C4-2B (cell line): Measurements from ENCODE around the gene DAZAP1.

Source experiments
- H3K27ac ChIP-seq: fragments of 450-650 bp; 2 replicates; pipeline ENCODE4 v1.5.1; 2017
- CTCF ChIP-seq: fragments of 450-650 bp; conservative IDR thresholded peaks from 2 replicates; pipeline ENCODE4 v1.5.1; 2017; ENCODE audit warnings: mild to moderate bottlenecking
- ZFX ChIP-seq: fragments of 450-650 bp; IDR thresholded peaks from 2 replicates; pipeline ENCODE4 v1.6.1; 2017

The DAZAP1 gene

GRCh38 chr19:1459479-1459878 lies 52.1 kb downstream of the DAZAP1 start:
- TF ChIP-seq CTCF, result no peak
- no peak for TF ChIP-seq ZFX

DNA sequence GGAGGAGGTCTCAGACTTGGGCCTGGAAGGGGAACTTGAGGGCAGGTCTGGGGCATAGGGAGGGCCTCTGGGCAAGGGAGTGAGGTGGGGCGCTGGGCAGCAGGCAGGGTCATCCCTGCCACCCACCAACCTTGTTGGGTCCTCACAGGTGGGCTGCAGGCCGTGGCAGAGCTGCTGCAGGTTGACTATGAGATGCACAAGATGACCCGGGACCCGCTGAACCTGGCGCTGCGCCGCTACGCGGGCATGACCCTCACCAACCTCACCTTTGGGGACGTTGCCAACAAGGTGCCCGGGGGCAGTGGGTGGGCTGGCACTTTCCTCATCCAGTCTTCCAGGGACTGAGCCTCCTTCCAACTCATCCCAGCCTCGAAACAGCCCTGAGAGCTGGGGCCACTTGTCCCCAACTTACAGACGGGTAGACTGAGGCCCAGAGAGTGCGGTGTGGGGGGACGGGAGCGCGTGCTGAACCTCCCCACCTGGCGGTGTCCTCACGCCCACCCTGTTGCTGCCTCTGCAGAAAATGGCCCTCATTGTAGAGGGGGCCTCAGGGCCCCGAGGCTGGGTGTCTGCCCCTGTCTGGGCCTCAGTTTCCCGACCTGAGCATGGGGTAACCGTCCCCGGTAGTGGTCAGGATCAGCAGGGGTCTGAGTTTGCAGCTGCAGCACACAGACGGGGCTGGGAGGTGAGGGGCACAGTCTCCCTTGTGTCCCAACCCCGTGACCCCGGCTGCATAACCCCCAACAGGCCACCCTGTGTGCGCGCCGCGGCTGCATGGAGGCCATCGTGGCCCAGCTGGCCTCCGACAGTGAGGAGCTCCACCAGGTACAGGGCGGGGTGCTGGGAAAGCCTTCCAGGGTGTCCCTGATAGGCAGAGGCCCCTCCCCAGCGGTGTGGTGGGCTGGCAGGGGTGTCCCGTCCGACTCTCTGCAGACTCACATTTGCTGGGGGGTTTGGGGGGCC lies 52.9 kb downstream of the DAZAP1 start:
- TF ChIP-seq ZFX, result no peak
- TF ChIP-seq CTCF, result no peak
- no peak overlapping the region for H3K27ac ChIP-seq

More at GRCh38 chr19:1459479-1459878, 52.1 kb downstream of the DAZAP1 start:
- H3K27ac ChIP-seq, result no peak overlapping the region

GRCh38 chr19:1461862-1462261 lies 54.5 kb downstream of the DAZAP1 start:
- TF ChIP-seq CTCF (no peak), ZFX (no peak)
- H3K27ac ChIP-seq, result no peak overlapping the region

GRCh38 chr19:1465191-1466016 lies 58.0 kb downstream of the DAZAP1 start:
- TF ChIP-seq ZFX, result no peak
- TF ChIP-seq CTCF, result no peak
- H3K27ac ChIP-seq, result no peak overlapping the region

- TF ChIP-seq ZFX (no peak), CTCF (no peak; the same call in 1 of the 2 replicates)
Observed at GRCh38 chr19:1466018-1466460, 58.7 kb downstream of the DAZAP1 start.

GRCh38 chr19:1466461-1467214 lies 59.3 kb downstream of the DAZAP1 start:
- TF ChIP-seq CTCF (no peak), ZFX (no peak)
- peak overlapping the region; percentile 92 for H3K27ac ChIP-seq

More at GRCh38 chr19:1466018-1466460, 58.7 kb downstream of the DAZAP1 start:
- H3K27ac ChIP-seq, result no peak overlapping the region
